HEK293 (cell line): ENCODE results near the gene ZNF611.
"Not testable (repeated sequence)": the region's sequence is repeated elsewhere in the genome, so short reads cannot be mapped to it uniquely, and the experiment has no call there.

Source experiments
- CTCF ChIA-PET: fragments of 350-600 bp; formaldehyde crosslinking; extraction: SDS; loops from one replicate; lab custom pipeline; 2021; ENCODE audit warnings: antibody characterized with exemption; lab: Yijun Ruan, JAX
- POLR2A ChIA-PET: fragments of 300-600 bp; formaldehyde crosslinking; extraction: SDS; loops from one replicate; lab custom pipeline; 2020; ENCODE audit warnings: antibody characterized with exemption, inconsistent platforms; lab: Yijun Ruan, JAX
- H3K27ac ChIP-seq: fragments of 200-500 bp; sonication (Bioruptor generic); 2 replicates; pipeline ENCODE4 v1.5.1; 2014; ENCODE audit warnings: low read depth, low read length, control low read depth, inconsistent platforms; ENCODE audit errors: extremely low read depth
- H3K36me3 ChIP-seq, 2 experiments: fragments of 200-500 bp in 1 of 2; sonication (Bioruptor generic) in 1 of 2; 1 replicate in 1 of 2; 2 replicates in 1 of 2; pipeline ENCODE4 v1.5.1; 2014 to 2017; ENCODE audit warnings: inconsistent platforms in 2 of 2, low read length in 2 of 2; ENCODE audit not compliant: control insufficient read depth in 2 of 2, insufficient read depth in 1 of 2
- H3K4me1 ChIP-seq: fragments of 200-500 bp; sonication (Bioruptor generic); 2 replicates; pipeline ENCODE4 v1.5.1; 2014; ENCODE audit warnings: mild to moderate bottlenecking, low read length, inconsistent platforms; ENCODE audit not compliant: control insufficient read depth, insufficient read depth
- H3K4me3 ChIP-seq: 2 replicates; pipeline ENCODE4 v1.5.1; 2011; ENCODE audit warnings: low read depth, mild to moderate bottlenecking, control low read depth, low read length, moderate library complexity
- H3K9me3 ChIP-seq: fragments of 200-500 bp; sonication (Bioruptor generic); 2 replicates; pipeline ENCODE4 v1.5.1; 2014; ENCODE audit warnings: low read depth, low read length, inconsistent platforms; ENCODE audit not compliant: control insufficient read depth, insufficient read depth
- KLF16 ChIP-seq: fragments of 450-650 bp; formaldehyde crosslinking; IDR thresholded peaks from 2 replicates; pipeline ENCODE4 v1.5.1; 2017; ENCODE audit warnings: missing biosample characterization, missing genetic modification characterization
- KLF7 ChIP-seq: fragments of 450-650 bp; formaldehyde crosslinking; IDR thresholded peaks from 2 replicates; pipeline ENCODE4 v1.5.1; 2016; ENCODE audit warnings: missing biosample characterization, missing genetic modification characterization, borderline replicate concordance
- PRDM1 ChIP-seq: fragments of 450-650 bp; formaldehyde crosslinking; IDR thresholded peaks from 2 replicates; pipeline ENCODE4; 2016; ENCODE audit warnings: missing biosample characterization, missing genetic modification characterization
- TSHZ1 ChIP-seq: fragments of 450-650 bp; formaldehyde crosslinking; IDR thresholded peaks from 2 replicates; pipeline ENCODE4 v1.5.1; 2016; ENCODE audit warnings: missing biosample characterization, missing genetic modification characterization, borderline replicate concordance
- ZBTB10 ChIP-seq: fragments of 450-650 bp; formaldehyde crosslinking; IDR thresholded peaks from 2 replicates; pipeline ENCODE4 v1.5.1; 2016; ENCODE audit warnings: missing biosample characterization, missing genetic modification characterization
- ZBTB21 ChIP-seq: fragments of 450-650 bp; formaldehyde crosslinking; IDR thresholded peaks from 2 replicates; pipeline ENCODE4 v1.5.1; 2017; ENCODE audit warnings: missing biosample characterization, missing genetic modification characterization
- ZFHX2 ChIP-seq: fragments of 450-650 bp; formaldehyde crosslinking; conservative IDR thresholded peaks from 2 replicates; pipeline ENCODE4 v1.5.1; 2016; ENCODE audit warnings: missing biosample characterization, missing genetic modification characterization
- ZNF155 ChIP-seq: fragments of 450-650 bp; formaldehyde crosslinking; IDR thresholded peaks from 2 replicates; pipeline ENCODE4 v1.5.1; 2016; ENCODE audit warnings: missing biosample characterization, missing genetic modification characterization
- ZNF2 ChIP-seq: fragments of 450-650 bp; formaldehyde crosslinking; IDR thresholded peaks from 2 replicates; pipeline ENCODE4 v1.5.1; 2016; ENCODE audit warnings: missing biosample characterization, missing genetic modification characterization
- ZNF239 ChIP-seq: fragments of 450-650 bp; formaldehyde crosslinking; IDR thresholded peaks from 2 replicates; pipeline ENCODE4 v1.5.1; 2016; ENCODE audit warnings: missing biosample characterization, missing genetic modification characterization
- ZNF354C ChIP-seq: fragments of 450-650 bp; formaldehyde crosslinking; IDR thresholded peaks from 2 replicates; pipeline ENCODE4 v1.5.1; 2016; ENCODE audit warnings: missing biosample characterization, missing genetic modification characterization, low read depth, borderline replicate concordance
- ZNF366 ChIP-seq: fragments of 450-650 bp; formaldehyde crosslinking; conservative IDR thresholded peaks from 2 replicates; pipeline ENCODE4 v1.5.1; 2016; ENCODE audit warnings: missing biosample characterization, missing genetic modification characterization
- ZNF426 ChIP-seq: fragments of 450-650 bp; formaldehyde crosslinking; IDR thresholded peaks from 2 replicates; pipeline ENCODE4 v1.5.1; 2017; ENCODE audit warnings: missing biosample characterization, missing genetic modification characterization, mild to moderate bottlenecking, inconsistent platforms, moderate library complexity
- ZNF449 ChIP-seq: fragments of 450-650 bp; formaldehyde crosslinking; IDR thresholded peaks from 2 replicates; pipeline ENCODE4 v1.5.1; 2017; ENCODE audit warnings: missing biosample characterization, mild to moderate bottlenecking, missing genetic modification characterization, moderate library complexity
- ZNF513 ChIP-seq: fragments of 450-650 bp; IDR thresholded peaks from 2 replicates; pipeline ENCODE4 v1.5.1; 2018; ENCODE audit warnings: missing biosample characterization, missing genetic modification characterization
- ZNF530 ChIP-seq: fragments of 450-650 bp; formaldehyde crosslinking; IDR thresholded peaks from 2 replicates; pipeline ENCODE4 v1.5.1; 2016; ENCODE audit warnings: low read depth, missing biosample characterization, missing genetic modification characterization
- ZNF555 ChIP-seq: fragments of 450-650 bp; formaldehyde crosslinking; conservative IDR thresholded peaks from 2 replicates; pipeline ENCODE4 v1.5.1; 2017; ENCODE audit warnings: missing biosample characterization, mild to moderate bottlenecking, missing genetic modification characterization, inconsistent platforms
- ZNF558 ChIP-seq: fragments of 450-650 bp; formaldehyde crosslinking; IDR thresholded peaks from 2 replicates; pipeline ENCODE4 v1.5.1; 2016; ENCODE audit warnings: missing biosample characterization, missing genetic modification characterization

The ZNF611 gene

GRCh38 chr19:52688925-52689796 lies 45.7 kb downstream of the ZNF611 start:
- H3K4me3 ChIP-seq: peak overlapping the region; percentile 54
- ChIA-PET CTCF (interaction anchor here (0.7 kb wide), 1 partner anchor 23 kb away, joined by 3 read pairs; no protein-coding TSS in a partner anchor), POLR2A (interaction anchor here (0.7 kb wide), 1 partner anchor 832 kb away, joined by 3 read pairs; no protein-coding TSS in a partner anchor)
- not testable (repeated sequence) for H3K36me3 ChIP-seq, H3K9me3 ChIP-seq, H3K27ac ChIP-seq, H3K4me1 ChIP-seq
- TF ChIP-seq PRDM1 (tag by site-specific recombination): peak; percentile 78
- 0 out of 2 replicates have a peak, but pooled peaks have one; percentile 15 for TF ChIP-seq ZNF366 (tag by site-specific recombination)
- peak; percentile 84 for TF ChIP-seq ZNF530 (tag by site-specific recombination)
- TF ChIP-seq ZNF558 (tag by site-specific recombination): 0 out of 2 replicates have a peak, but pooled peaks have one; percentile 39

GRCh38 chr19:52688335-52688734 lies 46.5 kb downstream of the ZNF611 start:
- POLR2A ChIA-PET: no interaction called here
- H3K27ac ChIP-seq: no peak overlapping the region
- CTCF ChIA-PET: interaction anchor here (0.7 kb wide), 1 partner anchor 24 kb away, joined by 3 read pairs; no protein-coding TSS in a partner anchor

GRCh38 chr19:52687684-52688083 lies 47.2 kb downstream of the ZNF611 start:
- no peak overlapping the region for H3K27ac ChIP-seq
- H3K9me3 ChIP-seq: no peaks in the 10 kb centered on the region
- no peak overlapping the region for H3K4me3 ChIP-seq
- ChIA-PET POLR2A (no interaction called here), CTCF (no interaction called here)
- H3K36me3 ChIP-seq: peaks cover 0 to 7% of the 10 kb centered on the region in 2 experiments; a peak in 1 of 3 replicates
- no peaks in the 10 kb centered on the region for H3K4me1 ChIP-seq
- TF ChIP-seq ZNF555 (no peak), ZBTB10 (no peak), ZNF155 (tag by site-specific recombination) (no peak), ZNF354C (tag by site-specific recombination) (no peak), ZFHX2 (tag by site-specific recombination) (no peak), KLF16 (tag by site-specific recombination) (no peak), TSHZ1 (tag by site-specific recombination) (no peak)

More at GRCh38 chr19:52688335-52688734, 46.5 kb downstream of the ZNF611 start:
- Histone ChIP-seq H3K4me3 (no peak overlapping the region), H3K4me1 (no peaks in the 10 kb centered on the region), H3K9me3 (no peaks in the 10 kb centered on the region), H3K36me3 (peaks cover 0 to 5% of the 10 kb centered on the region in 2 experiments; a peak in 1 of 3 replicates)
- TF ChIP-seq ZNF449 (tag by site-specific recombination) (no peak), KLF7 (tag by site-specific recombination) (no peak), ZNF426 (tag by site-specific recombination) (no peak), ZNF513 (tag by site-specific recombination) (no peak), ZNF239 (no peak), ZBTB21 (tag by site-specific recombination) (no peak), ZNF2 (tag by site-specific recombination) (no peak)
- TF ChIP-seq, all 188 proteins: peak for 0
